Adrenal gland (tissue), 12 donors: Measurements from ENCODE around the gene GLIPR1L1. TPM values are rescaled to one million over a fixed set of nuclear protein-coding genes. Genes with fewer than 3 reads are reported as not detected.

Source experiments
- DNase-seq, 7 donors: peaks; one replicate each; pipeline ENCODE4 v3.0.0-alpha.2; 2019 to 2020
- H3K27ac ChIP-seq, 5 donors: fragments of 200-600 bp; sonication (generic) in 4 of 5; 1 replicate in 3 of 5; 2 replicates in 2 of 5; pipeline versions ENCODE4 v1.5.1 to v1.8.0; 2016 to 2020; ENCODE audit warnings: mild to moderate bottlenecking in 1 of 5
- H3K27me3 ChIP-seq: fragments of 200-600 bp; 2 replicates; pipeline ENCODE4 v1.8.0; 2021
- H3K36me3 ChIP-seq, 2 donors: fragments of 200-600 bp; replicated peaks in 1 of 2; 1 replicate in 1 of 2; 2 replicates in 1 of 2; pipeline versions ENCODE4 v1.5.1 to v1.8.0; 2018 to 2022
- H3K4me1 ChIP-seq, 2 donors: fragments of 200-600 bp; replicated peaks in 1 of 2; 1 replicate in 1 of 2; 2 replicates in 1 of 2; pipeline versions ENCODE4 v1.5.1 to v1.8.0; 2018 to 2021
- H3K4me3 ChIP-seq, 4 donors: fragments of 200-600 bp; sonication (generic) in 3 of 4; one replicate each; pipeline ENCODE4 v1.5.1; 2016 to 2018
- H3K9me3 ChIP-seq, 3 donors: fragments of 200-600 bp; sonication (generic) in 1 of 3; replicated peaks in 1 of 3; 1 replicate in 2 of 3; 2 replicates in 1 of 3; pipeline versions ENCODE4 v1.5.1 to v1.8.0; 2016 to 2021
- CTCF ChIP-seq, 6 experiments: fragments of 450-650 bp in 4 of 6; fragments of 200-600 bp in 2 of 6; sonication (generic) in 1 of 6; IDR thresholded peaks; 1 replicate in 5 of 6; 2 replicates in 1 of 6; pipeline versions ENCODE4 v1.5.1 to v1.8.0; 2016 to 2021; ENCODE audit warnings: antibody characterized with exemption in 6 of 6, mild to moderate bottlenecking in 2 of 6, moderate library complexity in 1 of 6
- POLR2A ChIP-seq, 2 donors: fragments of 450-650 bp; IDR thresholded peaks; one replicate each; pipeline ENCODE4 v1.6.1; 2017; ENCODE audit warnings: antibody characterized with exemption in 2 of 2, mild to moderate bottlenecking in 2 of 2, moderate library complexity in 1 of 2
- WGBS, 4 donors: extraction: QIAGEN DNeasy Blood & Tissue Kit in 2 of 4; methylation state at CpG; one replicate each; pipeline versions ENCODE4 v1.1.5 to v1.1.7; 2013 to 2017; 5-methylcytosine and 5-hydroxymethylcytosine counted together
- intact Hi-C, 2 donors: fragments of 100-400 bp; cut with DNase I; formaldehyde crosslinking; loops; one replicate each; pipeline versions ENCODE4 v1.14.1 to v1.15.0; 2022 to 2023
- polyA plus RNA-seq, 3 donors: library from polyadenylated mRNA; stranded (reverse); fragments of 200-250 nt in 2 of 3; fragments of 350-450 nt in 1 of 3; fragmentation: Illumina TruSeq in 1 of 3; extraction: RNeasy Lipid Tissue Mini Kit (QIAGEN cat#74804) in 1 of 3; gene quantifications; one replicate each; pipeline ENCODE4 v1.2.3, GENCODE V29; 2013 to 2014
- total RNA-seq, 9 donors: library from RNA; depleted of rRNA in 4 of 9; stranded (reverse); fragments of >200 nt in 4 of 9; fragments of 120-200 nt in 1 of 9; fragmentation: NEBNext Ultra II Directional in 1 of 9; extraction: Animal tissue kit (Norgen Biotek cat#: 25700) in 1 of 9; gene quantifications; one replicate each; pipeline versions ENCODE4 v1.1.0 to v1.2.4, GENCODE V29; 2013 to 2023
- donor health status: healthy with polysubstance abuse.
- donor health status: Bipolar disorder and iron deficiency.
- donor health status: DM: yes; HTN: yes; CAD: no.
- donor health status: DM: no; HTN: no; CAD: no.
- donor health status: DM: no; HTN: no; CAD: no.
- donor health status: DM: yes; HTN: yes; CAD: no.

GLIPR1L1 gene
- total and polyA plus RNA-seq, 12 donors: not detected

- H3K4me1 ChIP-seq: no peaks in the 10 kb centered on the region
- H3K9me3 ChIP-seq: no peaks in the 10 kb centered on the region
- no peak for DNase-seq
- WGBS, 4 donors: 88 to 94% (median 89%) methylated on average over 3 of the region's 3 CpGs
- no peaks in the 10 kb centered on the region for H3K27me3 ChIP-seq
- H3K4me3 ChIP-seq: no peak overlapping the region
- TF ChIP-seq POLR2A (IDR thresholded peaks at IDR 0.05): no peak
- no peak for TF ChIP-seq CTCF (IDR thresholded peaks at IDR 0.05)
- H3K27ac ChIP-seq: no peak overlapping the region
- H3K36me3 ChIP-seq: no peaks in the 10 kb centered on the region
- intact Hi-C loops: no loop called here
Observed at GRCh38 chr12:75317784-75318183, 16.7 kb upstream of the GLIPR1L1 start.

- intact Hi-C loops: no loop called here
- TF ChIP-seq POLR2A (IDR thresholded peaks at IDR 0.05): no peak
- no peak for TF ChIP-seq CTCF (IDR thresholded peaks at IDR 0.05)
- DNase-seq: no peak
- Histone ChIP-seq H3K4me1 (no peaks in the 10 kb centered on the region), H3K27me3 (no peaks in the 10 kb centered on the region), H3K27ac (no peak overlapping the region), H3K9me3 (no peaks in the 10 kb centered on the region), H3K36me3 (no peaks in the 10 kb centered on the region), H3K4me3 (no peak overlapping the region)
- 0% methylated on average over 1 of the region's 1 CpG for WGBS, 4 donors
Observed at GRCh38 chr12:75322464-75322863, 12.0 kb upstream of the GLIPR1L1 start.

- Histone ChIP-seq H3K36me3 (no peaks in the 10 kb centered on the region), H3K4me1 (no peaks in the 10 kb centered on the region), H3K27ac (no peak overlapping the region), H3K9me3 (no peaks in the 10 kb centered on the region), H3K27me3 (no peaks in the 10 kb centered on the region), H3K4me3 (no peak overlapping the region)
- intact Hi-C loops: no loop called here
- no peak for DNase-seq
- WGBS, 4 donors: 80 to 99% (median 80%) methylated on average over 3 of the region's 3 CpGs
- TF ChIP-seq CTCF (IDR thresholded peaks at IDR 0.05) (no peak), POLR2A (IDR thresholded peaks at IDR 0.05) (no peak)
Observed at GRCh38 chr12:75323663-75324062, 10.8 kb upstream of the GLIPR1L1 start.

GRCh38 chr12:75327642-75328041 is 6.8 kb upstream of the GLIPR1L1 start:
- Histone ChIP-seq H3K27me3 (no peaks in the 10 kb centered on the region), H3K4me3 (no peak overlapping the region), H3K4me1 (peaks cover 0 to 7% of the 10 kb centered on the region in 2 donors), H3K27ac (no peak overlapping the region), H3K36me3 (no peaks in the 10 kb centered on the region), H3K9me3 (no peaks in the 10 kb centered on the region)
- no peak for TF ChIP-seq CTCF (IDR thresholded peaks at IDR 0.05)
- TF ChIP-seq POLR2A (IDR thresholded peaks at IDR 0.05): no peak
- WGBS, 4 donors: 91 to 98% (median 96%) methylated on average over 1 of the region's 1 CpG
- intact Hi-C loops: no loop called here
- DNase-seq: no peak
